Stimulated activated naive CD8-positive, alpha-beta T cell treated with anti-CD3 and anti-CD28 coated beads, Interleukin-15, amount 100 ng/mL, for 72 hours (primary cell): Measurements from ENCODE around the gene BRS3.

Experiments
- ATAC-seq: fragments of 150-1000 bp; cut with Tn5 transposase; 2 replicates; pipeline ENCODE4 v1.10.0; 2021; ENCODE audit warnings: mild to moderate bottlenecking, moderate library complexity
- DNase-seq, 2 donors: peaks; one replicate each; pipeline ENCODE4 v3.0.0; 2021 to 2022
- H3K27ac Mint-ChIP-seq, 2 donors: one replicate each; pipeline ENCODE4 v1.8.0; 2022; ENCODE audit warnings: mild to moderate bottlenecking in 2 of 2, mixed read lengths in 2 of 2, moderate library complexity in 2 of 2
- H3K27me3 Mint-ChIP-seq: one replicate; pipeline ENCODE4 v1.8.0; 2022; ENCODE audit warnings: mixed read lengths
- H3K4me1 Mint-ChIP-seq: one replicate; pipeline ENCODE4 v1.8.0; 2022; ENCODE audit warnings: mild to moderate bottlenecking, mixed read lengths
- H3K4me3 Mint-ChIP-seq, 2 donors: one replicate each; pipeline ENCODE4 v1.8.0; 2022; ENCODE audit warnings: mild to moderate bottlenecking in 2 of 2, mixed read lengths in 2 of 2, moderate library complexity in 1 of 2
- H3K9me3 Mint-ChIP-seq, 2 donors: one replicate each; pipeline ENCODE4 v1.8.0; 2022; ENCODE audit warnings: mixed read lengths in 2 of 2

Gene BRS3

GRCh38 chrX:136529795-136530194 is 42.0 kb downstream of the BRS3 start:
- Mint-ChIP-seq H3K4me3 (peak overlapping the region in 1 of 2 donors; percentile 6), H3K27ac (peak overlapping the region in 1 of 2 donors; percentile 84)
- no peak for ATAC-seq

GRCh38 chrX:136531951-136532350 is 44.2 kb downstream of the BRS3 start, which contains the start of gene VGLL1:
Gene VGLL1 (plus strand): TSS chrX:136532215. CDS start chrX:136536021, 3,806 bp downstream.
- Mint-ChIP-seq H3K4me1 (peaks cover 5% of the 10 kb centered on the region), H3K9me3 (no peaks in the 10 kb centered on the region), H3K4me3 (no peak within 1 kb of the TSS), H3K27me3 (no peaks in the 10 kb centered on the region), H3K27ac (peak within 1 kb of the TSS in 1 of 2 donors; percentile 62)
- ATAC-seq (no peak), DNase-seq (no peak)

More at GRCh38 chrX:136529795-136530194, 42.0 kb downstream of the BRS3 start:
- Mint-ChIP-seq H3K9me3 (peaks cover 0 to 2% of the 10 kb centered on the region in 2 donors), H3K4me1 (peaks cover 5% of the 10 kb centered on the region), H3K27me3 (no peaks in the 10 kb centered on the region)
- DNase-seq, result no peak

GRCh38 chrX:136534131-136534530 is 46.4 kb downstream of the BRS3 start:
- ATAC-seq, result no peak
- Mint-ChIP-seq H3K9me3 (no peaks in the 10 kb centered on the region), H3K4me1 (peaks cover 5% of the 10 kb centered on the region), H3K27ac (no peak overlapping the region), H3K4me3 (no peak overlapping the region), H3K27me3 (no peaks in the 10 kb centered on the region)
- DNase-seq, result no peak

- Mint-ChIP-seq H3K9me3 (no peaks in the 10 kb centered on the region), H3K27me3 (no peaks in the 10 kb centered on the region), H3K27ac (no peak overlapping the region), H3K4me3 (no peak overlapping the region), H3K4me1 (peaks cover 12% of the 10 kb centered on the region)
- ATAC-seq (no peak), DNase-seq (no peak)
These were observed 51.1 kb downstream of the BRS3 start for GRCh38 chrX:136538811-136539210.

GRCh38 chrX:136540226-136540625 is 52.5 kb downstream of the BRS3 start:
- no peak overlapping the region for H3K4me3 Mint-ChIP-seq
- no peak overlapping the region for H3K27ac Mint-ChIP-seq
- peaks cover 21% of the 10 kb centered on the region for H3K4me1 Mint-ChIP-seq
- H3K9me3 Mint-ChIP-seq, result no peaks in the 10 kb centered on the region
- ATAC-seq (no peak), DNase-seq (no peak)
- H3K27me3 Mint-ChIP-seq, result no peaks in the 10 kb centered on the region

- H3K4me3 Mint-ChIP-seq, result no peak overlapping the region
- no peaks in the 10 kb centered on the region for H3K27me3 Mint-ChIP-seq
- no peak for DNase-seq
- no peak overlapping the region for H3K27ac Mint-ChIP-seq
- no peaks in the 10 kb centered on the region for H3K9me3 Mint-ChIP-seq
- ATAC-seq, result no peak
- H3K4me1 Mint-ChIP-seq, result peaks cover 32% of the 10 kb centered on the region
These were observed 53.5 kb downstream of the BRS3 start for GRCh38 chrX:136541294-136541693.

- DNase-seq, result no peak
- no peak for ATAC-seq
- peaks cover 41% of the 10 kb centered on the region for H3K4me1 Mint-ChIP-seq
- no peak overlapping the region for H3K4me3 Mint-ChIP-seq
- no peaks in the 10 kb centered on the region for H3K9me3 Mint-ChIP-seq
- no peaks in the 10 kb centered on the region for H3K27me3 Mint-ChIP-seq
- H3K27ac Mint-ChIP-seq, result no peak overlapping the region
These were observed 54.5 kb downstream of the BRS3 start for GRCh38 chrX:136542281-136542680.
